Activated CD8-positive, alpha-beta T cell treated with anti-CD3 and anti-CD28 coated beads, Interleukin-2, amount 10 ng/mL, durations not matched to agents 7 days and 5 days (primary cell): ENCODE measurements around the gene PPL. TPM values are rescaled to one million over a fixed set of nuclear protein-coding genes. Genes with fewer than 3 reads are reported as not detected.
"Not testable (repeated sequence)": the region's sequence is repeated elsewhere in the genome, so short reads cannot be mapped to it uniquely, and the experiment has no call there.

ENCODE experiments used
- ATAC-seq: fragments of 150-1000 bp; cut with Tn5 transposase; one replicate; pipeline ENCODE4 v1.10.0; 2021; ENCODE audit warnings: moderate library complexity
- CTCF ChIA-PET: fragments of 350-600 bp; sonication (Branson Sonifier 250); formaldehyde crosslinking; loops from one replicate; lab custom pipeline; 2021; ENCODE audit warnings: antibody characterized with exemption; lab: Charles Lee
- POLR2A ChIA-PET: fragments of 350-600 bp; sonication (Branson Sonifier 250); formaldehyde crosslinking; loops from one replicate; lab custom pipeline; 2021; ENCODE audit warnings: antibody characterized with exemption; lab: Charles Lee
- DNase-seq: peaks from one replicate; pipeline ENCODE4 v3.0.0-alpha.2; 2020
- H3K27ac Mint-ChIP-seq: one replicate; pipeline ENCODE4 v1.8.0; 2021; ENCODE audit warnings: mild to moderate bottlenecking, mixed read lengths
- H3K27me3 Mint-ChIP-seq: one replicate; pipeline ENCODE4 v1.8.0; 2021; ENCODE audit warnings: low read depth, mixed read lengths
- H3K36me3 Mint-ChIP-seq: one replicate; pipeline ENCODE4 v1.8.0; 2021; ENCODE audit warnings: low read depth, mixed read lengths
- H3K4me1 Mint-ChIP-seq: one replicate; pipeline ENCODE4 v1.8.0; 2021; ENCODE audit warnings: low read depth, mixed read lengths
- H3K4me3 Mint-ChIP-seq: one replicate; pipeline ENCODE4 v1.8.0; 2021; ENCODE audit warnings: mild to moderate bottlenecking, mixed read lengths
- H3K9me3 Mint-ChIP-seq: one replicate; pipeline ENCODE4 v1.8.0; 2022; ENCODE audit warnings: mixed read lengths; ENCODE audit not compliant: insufficient read depth
- total RNA-seq, 2 experiments: library from RNA; stranded (reverse); gene quantifications; one replicate each; pipeline ENCODE4 v1.2.3, GENCODE V29; 2021

Gene PPL
- total RNA-seq, 2 experiments from 2014 or later, result not detected

GRCh38 chr16:4951583-4951982, 14.6 kb upstream of the PPL start:
- not testable (repeated sequence) for ATAC-seq, H3K27ac Mint-ChIP-seq

GRCh38 chr16:4949986-4950385, 13.0 kb upstream of the PPL start:
- Mint-ChIP-seq H3K4me1 (peaks cover 7% of the 10 kb centered on the region), H3K27ac (no peak overlapping the region), H3K27me3 (no peaks in the 10 kb centered on the region), H3K4me3 (no peak overlapping the region), H3K9me3 (no peaks in the 10 kb centered on the region), H3K36me3 (no peaks in the 10 kb centered on the region)
- no peak for DNase-seq
- CTCF ChIA-PET, result no interaction called here
- no peak for ATAC-seq
- POLR2A ChIA-PET, result no interaction called here

More at GRCh38 chr16:4951583-4951982, 14.6 kb upstream of the PPL start:
- H3K9me3 Mint-ChIP-seq, POLR2A ChIA-PET, DNase-seq, H3K27me3 Mint-ChIP-seq, H3K36me3 Mint-ChIP-seq, H3K4me3 Mint-ChIP-seq, CTCF ChIA-PET: not testable (repeated sequence)
- peaks cover 12% of the 10 kb centered on the region for H3K4me1 Mint-ChIP-seq

DNA sequence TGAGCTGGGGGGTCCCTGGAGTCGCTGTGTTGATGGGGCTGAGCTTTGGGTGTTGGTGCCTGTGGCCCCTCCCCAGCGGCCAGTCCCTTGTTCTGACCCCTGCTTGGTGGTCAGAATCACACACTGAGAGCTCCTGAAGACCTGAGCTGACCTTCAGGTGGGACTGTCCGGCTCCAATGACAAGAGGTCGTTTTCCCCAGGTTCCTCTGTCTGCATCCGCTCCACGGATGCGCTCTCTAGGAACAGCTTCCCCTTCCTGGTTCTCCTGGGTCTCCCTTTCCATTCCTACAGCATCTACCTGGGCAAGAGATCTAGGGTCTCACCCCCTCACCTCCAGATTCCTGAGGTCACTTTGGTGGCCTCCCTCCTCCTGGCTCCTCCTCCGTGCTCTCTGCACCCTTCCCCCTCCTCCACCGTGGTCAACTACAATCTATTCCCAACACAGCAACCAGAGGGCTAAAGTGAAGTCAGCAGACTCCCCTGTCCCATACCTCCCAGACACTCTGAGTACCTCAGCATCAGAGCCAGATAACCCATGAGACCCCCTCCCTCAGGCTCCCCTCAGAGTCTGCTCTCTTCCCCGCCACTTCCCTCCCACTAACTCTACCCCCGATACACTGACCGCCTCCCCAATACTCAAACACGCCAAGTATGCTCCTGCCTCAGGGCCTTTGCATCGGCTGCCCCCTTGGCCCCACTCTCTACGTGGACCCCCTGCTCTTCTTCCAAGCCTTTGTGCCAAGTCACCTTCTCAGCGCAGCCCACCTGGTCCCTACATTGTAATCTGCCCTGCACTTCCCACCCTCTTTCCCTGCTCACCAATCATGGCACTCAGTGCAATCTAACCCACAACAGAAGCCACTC, 12.2 kb upstream of the PPL start:
- no peak for DNase-seq
- Mint-ChIP-seq H3K27me3 (no peaks in the 10 kb centered on the region), H3K4me3 (no peak overlapping the region), H3K4me1 (peaks cover 7% of the 10 kb centered on the region), H3K9me3 (no peaks in the 10 kb centered on the region), H3K27ac (no peak overlapping the region), H3K36me3 (no peaks in the 10 kb centered on the region)
- CTCF ChIA-PET, result no interaction called here
- no peak for ATAC-seq
- POLR2A ChIA-PET, result no interaction called here

DNA sequence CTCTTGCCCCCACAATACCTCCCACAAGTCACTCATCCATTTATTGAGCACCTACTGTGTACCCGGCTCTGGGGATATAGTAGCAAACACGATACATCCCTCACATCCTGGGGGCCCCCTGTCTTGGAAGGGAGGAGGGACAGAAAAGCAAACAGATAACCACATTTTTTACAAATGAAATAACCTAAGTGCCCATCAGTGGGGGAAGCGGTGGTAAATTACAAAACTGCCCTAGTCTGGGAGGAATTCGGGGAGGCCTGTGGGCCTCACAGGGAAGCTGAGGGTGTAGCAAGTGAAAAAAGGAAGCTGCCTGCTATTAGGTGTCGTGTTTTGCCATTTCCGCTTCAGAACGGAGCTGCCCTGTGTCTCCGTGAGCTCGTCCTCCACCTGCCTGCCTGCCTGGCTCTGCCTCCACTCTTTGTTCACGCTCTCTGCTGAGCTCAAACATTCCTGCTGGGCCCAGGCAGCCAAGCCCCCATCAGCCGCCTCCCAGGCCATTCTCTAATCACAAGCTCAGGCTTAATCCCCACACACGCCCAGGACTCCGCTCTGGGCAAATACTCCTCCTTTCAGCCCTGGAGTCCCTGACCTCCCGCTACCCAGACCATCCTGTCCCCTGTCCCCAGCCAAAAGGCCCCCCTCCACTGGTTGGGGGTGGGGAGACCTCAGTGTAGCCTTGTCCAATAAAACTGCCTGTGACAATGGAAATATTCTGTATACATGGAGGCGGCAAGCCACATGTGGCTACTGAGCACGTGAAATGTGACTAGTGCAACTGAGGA, 11.0 kb upstream of the PPL start:
- ATAC-seq, result no peak
- H3K27ac Mint-ChIP-seq, result no peak overlapping the region
- CTCF ChIA-PET, result interaction anchor here (0.9 kb wide), 1 partner anchor 8 kb away, joined by 4 read pairs; no protein-coding TSS in a partner anchor

DNA sequence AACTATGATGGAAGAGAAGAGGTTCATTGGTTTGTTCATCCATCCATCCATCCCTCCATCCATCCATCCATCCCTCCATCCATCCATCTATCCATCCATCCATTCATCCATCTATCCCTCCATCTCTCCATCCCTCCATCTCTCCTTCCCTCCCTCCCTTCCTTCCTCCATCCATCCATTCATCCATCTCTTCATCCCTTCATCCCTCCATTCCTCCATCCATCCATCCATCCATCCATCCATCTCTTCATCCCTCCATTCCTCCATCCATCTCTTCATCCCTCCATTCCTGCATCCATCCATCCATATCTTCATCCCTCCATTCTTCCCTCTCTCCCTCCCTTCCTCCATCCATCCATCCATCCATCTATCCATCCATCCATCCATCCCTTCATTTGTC, 10.0 kb upstream of the PPL start:
- DNase-seq (no peak), ATAC-seq (no peak)
- H3K36me3 Mint-ChIP-seq, result no peaks in the 10 kb centered on the region
- H3K9me3 Mint-ChIP-seq, result no peaks in the 10 kb centered on the region
- H3K4me3 Mint-ChIP-seq, result no peak overlapping the region
- no peak overlapping the region for H3K27ac Mint-ChIP-seq
- CTCF ChIA-PET, result no interaction called here
- no peaks in the 10 kb centered on the region for H3K27me3 Mint-ChIP-seq
- POLR2A ChIA-PET, result no interaction called here
- H3K4me1 Mint-ChIP-seq, result peaks cover 7% of the 10 kb centered on the region

More for the DNA sequence above, 11.0 kb upstream of the PPL start:
- POLR2A ChIA-PET, result no interaction called here
- Mint-ChIP-seq H3K9me3 (no peaks in the 10 kb centered on the region), H3K36me3 (no peaks in the 10 kb centered on the region), H3K27me3 (no peaks in the 10 kb centered on the region), H3K4me3 (no peak overlapping the region), H3K4me1 (peaks cover 7% of the 10 kb centered on the region)
- DNase-seq, result no peak

DNA sequence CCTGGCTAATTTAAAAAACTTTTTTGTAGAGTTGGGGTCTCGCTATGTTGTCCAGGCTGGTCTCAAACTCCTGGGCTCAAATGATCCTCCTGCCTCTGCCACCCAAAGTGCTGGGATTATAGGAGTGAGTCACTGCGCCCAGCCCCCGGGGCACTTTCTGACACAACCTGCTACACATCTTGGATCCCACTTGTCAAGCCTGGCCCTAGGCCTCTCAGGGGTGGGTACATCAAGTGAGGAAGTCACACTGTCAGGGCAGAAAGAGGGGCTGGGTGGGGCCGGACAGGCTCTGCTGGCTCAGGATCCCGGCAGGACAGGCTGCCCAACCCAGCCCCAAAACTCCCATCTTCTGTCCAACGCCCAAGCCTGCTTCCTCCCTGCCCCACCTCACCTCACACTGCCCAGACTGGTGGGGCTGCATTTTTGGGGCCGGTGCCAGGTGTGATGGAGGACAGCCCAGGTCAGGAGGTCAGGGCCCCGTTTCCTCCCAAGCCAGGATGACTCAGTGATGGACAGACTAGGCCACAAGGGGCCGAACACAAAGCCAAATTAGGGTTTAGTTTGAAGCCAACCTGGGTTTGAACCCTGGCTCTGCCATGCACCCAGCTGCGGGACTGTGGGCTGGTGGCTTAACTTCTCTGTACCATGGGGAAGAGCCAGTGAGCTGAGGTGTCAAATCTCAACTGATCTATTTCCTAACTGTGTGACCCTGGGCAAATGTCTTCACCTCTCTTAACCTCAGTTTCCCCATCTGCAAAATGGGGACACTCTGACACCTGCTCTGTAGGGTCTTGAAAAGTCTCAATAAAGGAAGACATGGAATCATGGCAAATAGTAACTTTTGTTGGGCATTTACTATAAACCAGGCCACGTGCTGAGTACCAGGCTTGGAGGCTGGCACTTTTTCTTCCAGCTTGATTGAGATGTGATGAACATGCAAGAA, 8.9 kb upstream of the PPL start:
- H3K36me3 Mint-ChIP-seq, result no peaks in the 10 kb centered on the region
- no peak overlapping the region for H3K4me3 Mint-ChIP-seq
- ATAC-seq (no peak), DNase-seq (no peak)
- H3K27me3 Mint-ChIP-seq, result no peaks in the 10 kb centered on the region
- H3K4me1 Mint-ChIP-seq, result peaks cover 7% of the 10 kb centered on the region
- ChIA-PET CTCF (no interaction called here), POLR2A (no interaction called here)
- H3K9me3 Mint-ChIP-seq, result no peaks in the 10 kb centered on the region
- no peak overlapping the region for H3K27ac Mint-ChIP-seq

GRCh38 chr16:4944333-4945281, 7.7 kb upstream of the PPL start:
- no peak overlapping the region for H3K4me3 Mint-ChIP-seq
- H3K36me3 Mint-ChIP-seq, result no peaks in the 10 kb centered on the region
- H3K4me1 Mint-ChIP-seq, result peaks cover 7% of the 10 kb centered on the region
- POLR2A ChIA-PET, result no interaction called here
- no peaks in the 10 kb centered on the region for H3K9me3 Mint-ChIP-seq
- no peak overlapping the region for H3K27ac Mint-ChIP-seq
- DNase-seq, result no peak
- no peaks in the 10 kb centered on the region for H3K27me3 Mint-ChIP-seq
- no peak for ATAC-seq
- CTCF ChIA-PET, result no interaction called here

GRCh38 chr16:4942481-4942880, 5.5 kb upstream of the PPL start:
- no peak overlapping the region for H3K27ac Mint-ChIP-seq
- no peaks in the 10 kb centered on the region for H3K36me3 Mint-ChIP-seq
- ChIA-PET CTCF (interaction anchor here (1.2 kb wide), 1 partner anchor 14 kb away, joined by 3 read pairs; no protein-coding TSS in a partner anchor), POLR2A (no interaction called here)
- H3K27me3 Mint-ChIP-seq, result peaks cover 10% of the 10 kb centered on the region
- ATAC-seq, result no peak
- H3K9me3 Mint-ChIP-seq, result no peaks in the 10 kb centered on the region
- no peak for DNase-seq
- no peaks in the 10 kb centered on the region for H3K4me1 Mint-ChIP-seq
- no peak overlapping the region for H3K4me3 Mint-ChIP-seq

DNA sequence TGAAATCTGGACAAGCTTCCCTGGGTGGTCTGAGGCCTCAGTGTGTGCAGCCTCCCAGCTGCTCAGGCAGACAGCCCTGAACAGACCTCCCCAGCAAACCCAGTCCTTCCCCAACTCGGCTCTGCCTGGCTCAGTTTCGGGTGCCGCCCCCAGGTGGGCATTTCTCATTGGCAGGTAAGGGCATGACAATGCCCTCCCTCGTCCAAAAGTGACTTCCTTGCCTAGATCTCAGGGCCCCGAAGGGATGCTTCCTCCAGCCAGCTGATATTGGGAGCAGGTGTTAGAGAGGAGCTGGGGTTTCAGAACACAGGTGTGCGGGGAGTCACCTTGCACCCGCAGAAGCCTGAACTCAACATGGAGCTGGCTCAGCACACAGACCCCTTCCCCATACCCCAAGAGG, 3.8 kb upstream of the PPL start:
- Mint-ChIP-seq H3K9me3 (no peaks in the 10 kb centered on the region), H3K36me3 (no peaks in the 10 kb centered on the region), H3K4me1 (peaks cover 4% of the 10 kb centered on the region), H3K4me3 (no peak overlapping the region), H3K27ac (no peak overlapping the region), H3K27me3 (peaks cover 17% of the 10 kb centered on the region)
- ChIA-PET POLR2A (no interaction called here), CTCF (no interaction called here)
- DNase-seq (no peak), ATAC-seq (no peak)

DNA sequence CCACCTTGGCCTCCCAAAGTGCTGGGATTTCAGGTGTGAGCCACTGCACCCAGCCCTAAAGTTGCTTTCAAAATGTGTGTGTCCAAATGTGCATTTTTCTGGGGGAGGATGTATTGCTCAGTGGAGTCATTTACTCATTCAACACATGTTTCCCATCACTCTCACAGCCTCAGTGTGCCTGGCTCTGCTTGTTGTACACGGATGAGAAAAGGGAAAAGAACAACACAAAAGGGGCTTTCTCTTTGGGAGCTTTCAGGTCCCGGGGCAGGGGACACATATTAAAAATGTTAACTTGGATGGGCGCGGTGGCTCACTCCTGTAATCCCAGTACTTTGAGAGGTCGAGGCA, 1.7 kb upstream of the PPL start:
- DNase-seq, result no peak
- ChIA-PET CTCF (no interaction called here), POLR2A (no interaction called here)
- no peak overlapping the region for H3K27ac Mint-ChIP-seq
- H3K9me3 Mint-ChIP-seq, result no peaks in the 10 kb centered on the region
- H3K4me1 Mint-ChIP-seq, result peaks cover 4% of the 10 kb centered on the region
- ATAC-seq, result no peak
- peaks cover 25% of the 10 kb centered on the region for H3K27me3 Mint-ChIP-seq
- H3K4me3 Mint-ChIP-seq, result no peak overlapping the region
- no peaks in the 10 kb centered on the region for H3K36me3 Mint-ChIP-seq
